OCI-LY1 (cell line): ENCODE data around the gene IL1RAPL2.

Source experiments
- H2AFZ ChIP-seq: fragments of 200-600 bp; sonication (generic), shearing (Covaris generic); 2 replicates; pipeline ENCODE4 v1.6.0; 2014; ENCODE audit warnings: antibody characterized with exemption, mild to moderate bottlenecking, low read length
- H3F3A ChIP-seq: fragments of 200-600 bp; sonication (generic), shearing (Covaris generic); 2 replicates; pipeline ENCODE4 v1.6.0; 2014; ENCODE audit warnings: mild to moderate bottlenecking, antibody characterized with exemption, low read length, moderate library complexity; ENCODE audit not compliant: insufficient read depth
- H3K27ac ChIP-seq: fragments of 200-600 bp; sonication (generic); 2 replicates; pipeline ENCODE4 v1.5.1; 2014; ENCODE audit warnings: low read length, mixed run types, mild to moderate bottlenecking, low read depth; ENCODE audit not compliant: poor library complexity, severe bottlenecking
- H3K27me3 ChIP-seq: fragments of 200-600 bp; sonication (generic); 2 replicates; pipeline ENCODE4 v1.6.0; 2014; ENCODE audit warnings: antibody characterized with exemption, mild to moderate bottlenecking, low read length, moderate library complexity; ENCODE audit not compliant: insufficient read depth
- H3K36me3 ChIP-seq: fragments of 200-600 bp; sonication (generic); 2 replicates; pipeline ENCODE4 v1.6.1; 2014; ENCODE audit warnings: mild to moderate bottlenecking, antibody characterized with exemption, low read length, moderate library complexity, mixed read lengths; ENCODE audit not compliant: insufficient read depth
- H3K4me1 ChIP-seq: fragments of 200-600 bp; sonication (generic); 2 replicates; pipeline ENCODE4 v1.5.1; 2014; ENCODE audit warnings: mild to moderate bottlenecking, low read length, moderate library complexity; ENCODE audit not compliant: insufficient read depth, severe bottlenecking
- H3K4me2 ChIP-seq: fragments of 200-600 bp; sonication (generic), shearing (Covaris generic); 2 replicates; pipeline ENCODE4 v1.6.1; 2014; ENCODE audit warnings: low read length
- H3K4me3 ChIP-seq: fragments of 200-600 bp; sonication (generic); 2 replicates; pipeline ENCODE4 v1.5.1; 2014; ENCODE audit warnings: low read length, low read depth, mild to moderate bottlenecking, mixed read lengths; ENCODE audit not compliant: poor library complexity, severe bottlenecking
- H3K79me2 ChIP-seq: fragments of 200-600 bp; shearing (Covaris generic); 2 replicates; pipeline ENCODE4 v1.6.1; 2016; ENCODE audit warnings: mixed run types, low read length, mixed read lengths; ENCODE audit not compliant: insufficient read depth
- H3K9ac ChIP-seq: fragments of 200-600 bp; sonication (generic), shearing (Covaris generic); 2 replicates; pipeline ENCODE4 v1.6.1; 2014; ENCODE audit warnings: mild to moderate bottlenecking, low read length, mixed read lengths
- H3K9me2 ChIP-seq: fragments of 200-600 bp; sonication (generic), shearing (Covaris generic); 2 replicates; pipeline ENCODE4 v1.6.1; 2014; ENCODE audit warnings: low read depth, mild to moderate bottlenecking, low read length, mixed read lengths
- H3K9me3 ChIP-seq: fragments of 200-600 bp; shearing (Covaris generic); 2 replicates; pipeline ENCODE4 v1.6.1; 2014; ENCODE audit warnings: low read length, mixed read lengths
- H4K20me1 ChIP-seq: fragments of 200-600 bp; sonication (generic), shearing (Covaris generic); 2 replicates; pipeline ENCODE4 v1.6.0; 2016; ENCODE audit warnings: mild to moderate bottlenecking, low read length; ENCODE audit not compliant: insufficient read depth
- CTCF ChIP-seq: fragments of 200-600 bp; sonication (generic), shearing (Covaris generic); IDR thresholded peaks from 2 replicates; pipeline ENCODE4 v1.5.1; 2017; ENCODE audit warnings: mild to moderate bottlenecking, antibody characterized with exemption, low read length, moderate library complexity, mixed read lengths
- EZH2 ChIP-seq: fragments of 200-600 bp; sonication (generic), shearing (Covaris generic); IDR thresholded peaks from 2 replicates; pipeline ENCODE4 v1.8.0; 2017; ENCODE audit warnings: borderline replicate concordance, mixed run types, mild to moderate bottlenecking, antibody characterized with exemption, low read length, moderate library complexity, mixed read lengths

Gene IL1RAPL2

GRCh38 chrX:105317117-105317516 is 751.1 kb downstream of the IL1RAPL2 start:
- no peaks in the 10 kb centered on the region for H3K36me3 ChIP-seq
- no peaks in the 10 kb centered on the region for H3F3A ChIP-seq
- H3K9ac ChIP-seq = no peak overlapping the region
- no peaks in the 10 kb centered on the region for H3K4me1 ChIP-seq
- no peaks in the 10 kb centered on the region for H3K9me2 ChIP-seq
- no peak overlapping the region for H3K4me3 ChIP-seq
- H4K20me1 ChIP-seq = no peaks in the 10 kb centered on the region
- no peak overlapping the region for H2AFZ ChIP-seq
- no peak overlapping the region for H3K4me2 ChIP-seq
- H3K79me2 ChIP-seq = no peaks in the 10 kb centered on the region
- no peak overlapping the region for H3K27ac ChIP-seq
- no peaks in the 10 kb centered on the region for H3K27me3 ChIP-seq
- H3K9me3 ChIP-seq = no peaks in the 10 kb centered on the region
- no peak for TF ChIP-seq EZH2
- no peak for TF ChIP-seq CTCF

GRCh38 chrX:105323928-105324327 is 757.9 kb downstream of the IL1RAPL2 start:
- Histone ChIP-seq H3K9ac (no peak overlapping the region), H3K4me1 (no peaks in the 10 kb centered on the region), H4K20me1 (no peaks in the 10 kb centered on the region), H3K9me2 (no peaks in the 10 kb centered on the region), H3K27ac (no peak overlapping the region), H3F3A (no peaks in the 10 kb centered on the region), H3K4me2 (no peak overlapping the region), H3K36me3 (no peaks in the 10 kb centered on the region), H3K4me3 (no peak overlapping the region), H3K9me3 (no peaks in the 10 kb centered on the region), H2AFZ (no peak overlapping the region), H3K79me2 (no peaks in the 10 kb centered on the region), H3K27me3 (no peaks in the 10 kb centered on the region)
- no peak for TF ChIP-seq EZH2
- TF ChIP-seq CTCF = no peak

- H3K9me2 ChIP-seq = no peaks in the 10 kb centered on the region
- H3K4me1 ChIP-seq = no peaks in the 10 kb centered on the region
- no peaks in the 10 kb centered on the region for H3F3A ChIP-seq
- H3K36me3 ChIP-seq = no peaks in the 10 kb centered on the region
- H3K4me3 ChIP-seq = no peak overlapping the region
- no peaks in the 10 kb centered on the region for H4K20me1 ChIP-seq
- no peak overlapping the region for H3K27ac ChIP-seq
- H3K9me3 ChIP-seq = no peaks in the 10 kb centered on the region
- no peaks in the 10 kb centered on the region for H3K79me2 ChIP-seq
- no peak overlapping the region for H3K4me2 ChIP-seq
- H3K27me3 ChIP-seq = no peaks in the 10 kb centered on the region
- H3K9ac ChIP-seq = no peak overlapping the region
- H2AFZ ChIP-seq = no peak overlapping the region
- TF ChIP-seq EZH2 (no peak), CTCF (no peak)
Measured at GRCh38 chrX:105328773-105329172, 762.8 kb downstream of the IL1RAPL2 start.
